Activated CD4-positive, alpha-beta memory T cell treated with anti-CD3 and anti-CD28 coated beads, Interleukin-2, amount 10 ng/mL, durations not matched to agents 7 days and 5 days (primary cell): Measurements from ENCODE around the gene SMARCD2. TPM values are rescaled to one million over a fixed set of nuclear protein-coding genes. Genes with fewer than 3 reads are reported as not detected.

Experiments
- CTCF ChIA-PET: fragments of 350-600 bp; sonication (Branson Sonifier 250); formaldehyde crosslinking; loops from one replicate; lab custom pipeline; 2021; ENCODE audit warnings: antibody characterized with exemption, inconsistent platforms; lab: Charles Lee
- POLR2A ChIA-PET: fragments of 350-600 bp; sonication (Branson Sonifier 250); formaldehyde crosslinking; loops from one replicate; lab custom pipeline; 2021; ENCODE audit warnings: antibody characterized with exemption; lab: Charles Lee
- DNase-seq: peaks from one replicate; pipeline ENCODE4 v3.0.0-alpha.2; 2020
- H3K27ac Mint-ChIP-seq: one replicate; pipeline ENCODE4 v1.8.0; 2021; ENCODE audit warnings: mild to moderate bottlenecking, mixed read lengths
- H3K27me3 Mint-ChIP-seq: one replicate; pipeline ENCODE4 v1.8.0; 2021; ENCODE audit warnings: mixed read lengths
- H3K36me3 Mint-ChIP-seq: one replicate; pipeline ENCODE4 v1.8.0; 2021; ENCODE audit warnings: low read depth, mixed read lengths
- H3K4me1 Mint-ChIP-seq: one replicate; pipeline ENCODE4 v1.8.0; 2021; ENCODE audit warnings: mixed read lengths
- H3K4me3 Mint-ChIP-seq: one replicate; pipeline ENCODE4 v1.8.0; 2021; ENCODE audit warnings: mild to moderate bottlenecking, mixed read lengths
- H3K9me3 Mint-ChIP-seq: one replicate; pipeline ENCODE4 v1.8.0; 2021; ENCODE audit warnings: mixed read lengths
- total RNA-seq, 2 experiments: library from RNA; stranded (reverse); gene quantifications; one replicate each; pipeline ENCODE4 v1.2.3, GENCODE V29; 2021

SMARCD2 gene
- total RNA-seq, 2 experiments from 2014 or later = 150 to 152 TPM

DNA sequence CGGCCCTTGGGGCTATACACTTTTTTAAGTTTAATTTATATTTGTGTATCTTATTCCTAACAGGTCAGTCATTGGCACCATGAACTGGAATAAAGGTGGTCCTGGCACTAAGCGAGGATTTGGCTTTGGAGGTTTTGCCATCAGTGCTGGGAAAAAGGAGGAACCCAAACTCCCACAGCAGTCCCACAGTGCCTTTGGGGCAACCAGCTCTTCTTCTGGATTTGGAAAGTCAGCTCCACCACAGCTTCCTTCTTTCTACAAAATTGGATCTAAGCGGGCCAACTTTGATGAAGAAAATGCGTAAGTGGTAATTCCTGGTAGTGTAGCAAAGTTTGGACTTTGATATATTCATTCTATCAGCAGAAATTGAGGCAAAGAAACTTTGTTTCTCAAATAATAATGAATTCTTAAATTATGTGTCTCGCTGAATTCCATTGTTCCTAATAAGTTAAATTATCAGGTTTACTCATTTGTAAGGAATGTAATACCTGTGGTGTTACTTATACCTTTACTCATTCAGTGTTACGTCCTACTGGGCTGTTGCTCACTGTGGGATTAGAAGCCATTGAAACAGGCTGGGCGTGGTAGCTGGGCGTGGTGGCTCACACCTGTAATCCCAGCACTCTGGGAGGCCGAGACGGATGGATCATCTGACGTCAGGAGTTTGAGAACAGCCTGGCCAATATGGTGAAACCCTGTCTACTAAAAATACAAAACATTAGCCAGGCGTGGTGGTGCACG, 55.3 kb downstream of the SMARCD2 start:
- H3K27me3 Mint-ChIP-seq = no peaks in the 10 kb centered on the region
- CTCF ChIA-PET = no interaction called here
- no peak overlapping the region for H3K4me3 Mint-ChIP-seq
- peaks cover 23% of the 10 kb centered on the region for H3K36me3 Mint-ChIP-seq
- H3K9me3 Mint-ChIP-seq = no peaks in the 10 kb centered on the region
- peaks cover 33% of the 10 kb centered on the region for H3K4me1 Mint-ChIP-seq
- H3K27ac Mint-ChIP-seq = no peak overlapping the region
- DNase-seq = no peak
- POLR2A ChIA-PET = interaction anchor here (1.7 kb wide), 1 partner anchor 11 kb away, joined by 8 read pairs; no protein-coding TSS in a partner anchor

DNA sequence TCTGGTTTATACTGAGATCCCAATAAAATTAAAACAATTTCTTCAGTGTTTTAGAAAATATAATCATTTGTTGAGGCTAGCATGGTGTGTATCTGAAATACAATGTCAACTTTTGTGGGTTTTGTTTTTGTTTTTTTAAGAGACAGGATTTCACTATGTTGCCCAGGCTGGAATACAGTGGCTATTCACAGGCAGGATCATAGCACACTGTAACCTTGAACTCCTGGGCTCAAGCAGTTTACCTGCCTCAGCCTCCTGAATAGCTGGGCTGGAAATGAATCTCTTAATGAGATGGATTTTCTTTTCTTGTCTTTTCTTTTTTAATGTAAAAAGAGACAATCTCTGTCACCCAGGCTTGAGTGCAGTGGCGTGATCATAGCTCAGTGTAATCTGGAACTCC, 56.4 kb downstream of the SMARCD2 start:
- ChIA-PET CTCF (no interaction called here), POLR2A (interaction anchor here (1.4 to 1.7 kb wide), 2 partner anchors 10 to 90 kb away, joined by 3 to 8 read pairs; no protein-coding TSS in a partner anchor)
- Mint-ChIP-seq H3K4me3 (no peak overlapping the region), H3K9me3 (no peaks in the 10 kb centered on the region), H3K27ac (no peak overlapping the region), H3K36me3 (peaks cover 24% of the 10 kb centered on the region), H3K27me3 (no peaks in the 10 kb centered on the region), H3K4me1 (peaks cover 37% of the 10 kb centered on the region)
- DNase-seq = no peak

DNA sequence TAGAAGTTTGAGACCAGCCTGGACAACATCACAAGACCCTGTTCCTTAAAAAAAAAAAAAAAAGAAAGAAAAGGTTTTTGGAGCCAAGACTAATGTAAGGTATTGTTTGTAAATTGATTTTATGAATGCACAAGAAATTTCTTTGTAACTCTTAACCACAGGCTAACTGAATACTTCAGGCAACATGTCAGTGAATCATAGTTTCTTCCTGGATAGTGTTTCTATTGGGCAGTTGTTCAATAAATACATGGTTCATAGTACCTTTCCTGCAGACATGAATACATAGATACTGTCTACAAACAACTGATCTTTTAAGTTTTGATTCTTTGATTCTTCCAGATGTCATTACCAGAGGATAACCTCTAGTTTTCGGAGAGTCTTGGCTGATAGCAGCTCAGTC, 56.9 kb downstream of the SMARCD2 start:
- H3K4me3 Mint-ChIP-seq = no peak overlapping the region
- no peak for DNase-seq
- H3K4me1 Mint-ChIP-seq = peaks cover 41% of the 10 kb centered on the region
- CTCF ChIA-PET = interaction anchor here (0.6 kb wide), 1 partner anchor 301 kb away, joined by 4 read pairs; no protein-coding TSS in a partner anchor
- no peaks in the 10 kb centered on the region for H3K9me3 Mint-ChIP-seq
- H3K27me3 Mint-ChIP-seq = no peaks in the 10 kb centered on the region
- H3K36me3 Mint-ChIP-seq = peaks cover 28% of the 10 kb centered on the region
- POLR2A ChIA-PET = interaction anchor here (1.4 kb wide), 1 partner anchor 89 kb away, joined by 3 read pairs; no protein-coding TSS in a partner anchor
- H3K27ac Mint-ChIP-seq = no peak overlapping the region

DNA sequence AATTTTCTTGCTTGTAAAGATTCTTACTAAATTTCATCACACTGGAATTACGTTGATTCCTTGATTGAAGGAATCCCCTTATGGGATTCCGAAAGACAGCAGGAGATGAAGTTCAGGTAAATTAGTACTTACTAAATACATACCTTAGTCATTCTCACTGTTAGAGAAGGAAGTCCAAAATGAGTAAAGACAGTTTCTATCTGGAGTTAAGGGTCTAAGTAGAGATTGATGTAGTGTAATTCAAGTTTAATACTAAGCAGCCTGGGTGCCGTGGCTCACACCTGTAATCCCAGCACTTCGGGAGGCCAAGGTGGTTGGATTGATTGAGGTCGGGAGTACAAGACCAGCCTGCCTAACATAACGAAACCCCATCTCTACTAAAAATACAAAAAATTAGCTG, 59.0 kb downstream of the SMARCD2 start:
- Mint-ChIP-seq H3K9me3 (no peaks in the 10 kb centered on the region), H3K27me3 (no peaks in the 10 kb centered on the region), H3K36me3 (peaks cover 35% of the 10 kb centered on the region), H3K27ac (no peak overlapping the region), H3K4me3 (no peak overlapping the region), H3K4me1 (peaks cover 54% of the 10 kb centered on the region)
- no peak for DNase-seq
- ChIA-PET CTCF (interaction anchor here (0.6 to 1.5 kb wide), 7 partner anchors 9 to 358 kb away, joined by 3 to 5 read pairs (median 3); partner anchors contain the start of gene CCDC47), POLR2A (interaction anchor here (1.0 to 3.9 kb wide), 2 partner anchors 10 to 81 kb away, joined by 3 to 36 read pairs; partner anchors contain the start of genes CCDC47 and DDX42)

Other genes starting within 250 kb of the SMARCD2 start
- 10 to 100 TPM; 26.7 to 27.9 TPM for gene TACO1, start 241.8 kb downstream of the SMARCD2 start, total RNA-seq
- 10 to 100 TPM; 46.5 to 47.8 TPM for gene MAP3K3, start 220.3 kb downstream of the SMARCD2 start, total RNA-seq
- 100 to 1,000 TPM; 394 to 401 TPM for gene LIMD2, start 142.6 kb downstream of the SMARCD2 start, total RNA-seq
- 10 to 100 TPM; 53.1 to 59.4 TPM for gene STRADA, start 100.9 kb downstream of the SMARCD2 start, total RNA-seq
- 10 to 100 TPM; 56.7 to 57.9 TPM for gene CCDC47, start 69.1 kb downstream of the SMARCD2 start, total RNA-seq
- 100 to 1,000 TPM; 113 to 118 TPM for gene DDX42, start 68.5 kb downstream of the SMARCD2 start, total RNA-seq
- gene PSMC5, start 15.3 kb downstream of the SMARCD2 start, total RNA-seq = 100 to 1,000 TPM; 152 to 162 TPM
- gene FTSJ3, start 15.0 kb downstream of the SMARCD2 start, total RNA-seq = 10 to 100 TPM; 38.9 to 43.8 TPM
- gene CSH2, start 31.0 kb upstream of the SMARCD2 start, total RNA-seq = not detected
- gene GH2, start 39.3 kb upstream of the SMARCD2 start, total RNA-seq = not detected
- not detected for gene CSH1, start 53.9 kb upstream of the SMARCD2 start, total RNA-seq
- gene CSHL1, start 68.6 kb upstream of the SMARCD2 start, total RNA-seq = not detected
- gene GH1, start 76.2 kb upstream of the SMARCD2 start, total RNA-seq = not detected
- gene CD79B, start 89.6 kb upstream of the SMARCD2 start, total RNA-seq = 10 to 100 TPM; 48.6 to 50.2 TPM
- gene SCN4A, start 130.2 kb upstream of the SMARCD2 start, total RNA-seq = under 1 TPM; 0.08 to 0.13 TPM
- 10 to 100 TPM; 12.0 to 15.1 TPM for gene PRR29, start 155.7 kb upstream of the SMARCD2 start, total RNA-seq
- 100 to 1,000 TPM; 118 to 122 TPM for gene ICAM2, start 177.9 kb upstream of the SMARCD2 start, total RNA-seq